H1 (cell line): ENCODE data around the gene SNAP47. TPM values are rescaled to one million over a fixed set of nuclear protein-coding genes. Genes with fewer than 3 reads are reported as not detected.

Experiments
- CTCF ChIA-PET: fragments of 300-600 bp; sonication (Branson Sonifier 250); formaldehyde crosslinking; loops from one replicate; lab custom pipeline; 2021; ENCODE audit not compliant: partially characterized antibody; lab: Charles Lee
- POLR2A ChIA-PET: fragments of 300-600 bp; sonication (Branson Sonifier 250); formaldehyde crosslinking; loops from one replicate; lab custom pipeline; 2021; ENCODE audit warnings: inconsistent platforms; ENCODE audit not compliant: partially characterized antibody; lab: Charles Lee
- DNase-seq, 2 experiments: peaks; one replicate each; pipeline versions ENCODE4 v3.0.0 to v3.0.0-alpha.2; 2010 to 2022; ENCODE audit warnings: low spot score in 2 of 2, low read depth in 1 of 2, mixed read lengths in 1 of 2
- FAIRE-seq: peaks from 2 replicates; lab custom pipeline; 2011; peaks lifted over from hg19 to GRCh38; lab: Jason Lieb, UNC
- H2AFZ ChIP-seq: 2 replicates; pipeline ENCODE4 v1.8.1; 2012; ENCODE audit warnings: low read length, inconsistent platforms
- H2AK5ac ChIP-seq: 2 replicates; pipeline ENCODE4 v1.6.1; 2013; ENCODE audit warnings: low read depth, low read length
- H2BK120ac ChIP-seq: replicated peaks from 2 replicates; pipeline ENCODE3; 2013; ENCODE audit warnings: low read depth, low read length, inconsistent platforms
- H2BK12ac ChIP-seq: 2 replicates; pipeline ENCODE4 v1.6.1; 2013; ENCODE audit warnings: low read depth, low read length
- H2BK15ac ChIP-seq: 2 replicates; pipeline ENCODE4 v1.6.1; 2013; ENCODE audit warnings: low read length
- H2BK20ac ChIP-seq: 2 replicates; pipeline ENCODE4 v1.6.1; 2013; ENCODE audit warnings: low read length
- H2BK5ac ChIP-seq: 2 replicates; pipeline ENCODE4 v1.6.1; 2013; ENCODE audit warnings: low read depth, low read length
- H3K14ac ChIP-seq: 2 replicates; pipeline ENCODE4 v1.6.1; 2013; ENCODE audit warnings: inconsistent platforms; ENCODE audit not compliant: insufficient read length
- H3K18ac ChIP-seq: 2 replicates; pipeline ENCODE4 v1.6.1; 2013; ENCODE audit warnings: low read length; ENCODE audit errors: extremely low read depth
- H3K23ac ChIP-seq: 2 replicates; pipeline ENCODE4 v1.6.1; 2013; ENCODE audit warnings: inconsistent platforms; ENCODE audit not compliant: insufficient read length
- H3K23me2 ChIP-seq: 2 replicates; pipeline ENCODE4 v1.6.1; 2013; ENCODE audit warnings: low read depth, low read length
- H3K27ac ChIP-seq: 2 replicates; pipeline ENCODE4 v1.6.1; 2011; ENCODE audit warnings: low read depth, low read length, inconsistent platforms
- H3K27me3 ChIP-seq, 4 experiments: replicated peaks in 1 of 4; 1 replicate in 1 of 4; 2 replicates in 3 of 4; pipeline versions ENCODE4 v1.6.1 to v1.8.1; 2011 to 2013; ENCODE audit warnings: low read length in 3 of 4, mild to moderate bottlenecking in 3 of 4, inconsistent platforms in 2 of 4, mixed read lengths in 2 of 4, moderate library complexity in 1 of 4; ENCODE audit not compliant: control insufficient read depth in 3 of 4, insufficient read depth in 3 of 4; ENCODE audit errors: extremely low read depth in 1 of 4
- H3K36me3 ChIP-seq, 4 experiments: 2 replicates each; pipeline versions ENCODE4 v1.6.1 to v1.8.1; 2011 to 2013; ENCODE audit warnings: mild to moderate bottlenecking in 4 of 4, low read length in 3 of 4, moderate library complexity in 2 of 4, control low read depth in 1 of 4, inconsistent platforms in 1 of 4; ENCODE audit not compliant: insufficient read depth in 4 of 4, control insufficient read depth in 2 of 4
- H3K4ac ChIP-seq: replicated peaks from 2 replicates; pipeline ENCODE3; 2013; ENCODE audit warnings: low read length, low read depth, mixed read lengths, inconsistent platforms; ENCODE audit not compliant: insufficient read length
- H3K4me1 ChIP-seq, 4 experiments: replicated peaks in 1 of 4; 1 replicate in 1 of 4; 2 replicates in 3 of 4; pipeline versions ENCODE4 v1.6.1 to v1.8.1; 2011 to 2013; ENCODE audit warnings: low read length in 3 of 4, inconsistent platforms in 2 of 4, mixed read lengths in 1 of 4; ENCODE audit not compliant: insufficient read depth in 4 of 4, control insufficient read depth in 3 of 4
- H3K4me2 ChIP-seq, 2 experiments: 2 replicates each; pipeline versions ENCODE4 v1.6.1 to v1.8.1; 2011 to 2013; ENCODE audit warnings: low read depth in 2 of 2, low read length in 2 of 2, control low read depth in 1 of 2, inconsistent platforms in 1 of 2, mild to moderate bottlenecking in 1 of 2; ENCODE audit not compliant: insufficient read depth in 1 of 2
- H3K4me3 ChIP-seq, 4 experiments: fragments of 200-600, 300-600 bp in 1 of 4; sonication (generic), shearing (Covaris generic), sonication (Bioruptor Twin) in 1 of 4; 2 replicates each; pipeline versions ENCODE4 v1.5.1 to v1.8.1; 2011 to 2016; ENCODE audit warnings: low read length in 4 of 4, low read depth in 3 of 4, control low read depth in 2 of 4, inconsistent platforms in 2 of 4, mild to moderate bottlenecking in 2 of 4, mixed read lengths in 1 of 4, moderate library complexity in 1 of 4; ENCODE audit not compliant: insufficient read depth in 2 of 4; ENCODE audit errors: extremely low read depth in 1 of 4
- H3K56ac ChIP-seq: replicated peaks from 2 replicates; pipeline ENCODE3; 2013; ENCODE audit warnings: low read depth, mild to moderate bottlenecking, mixed read lengths, low read length, inconsistent platforms; ENCODE audit not compliant: insufficient read length
- H3K79me1 ChIP-seq: 2 replicates; pipeline ENCODE4 v1.6.1; 2013; ENCODE audit warnings: low read depth, low read length, control low read depth
- H3K79me2 ChIP-seq, 2 experiments: 2 replicates each; pipeline versions ENCODE4 v1.6.1 to v1.8.1; 2012 to 2013; ENCODE audit warnings: low read length in 2 of 2, mild to moderate bottlenecking in 2 of 2, inconsistent platforms in 1 of 2; ENCODE audit not compliant: insufficient read depth in 2 of 2, control insufficient read depth in 1 of 2
- H3K9ac ChIP-seq, 4 experiments: replicated peaks in 1 of 4; 1 replicate in 1 of 4; 2 replicates in 3 of 4; pipeline versions ENCODE4 v1.6.1 to v1.8.1; 2011 to 2013; ENCODE audit warnings: low read depth in 3 of 4, low read length in 3 of 4, control low read depth in 2 of 4, mild to moderate bottlenecking in 2 of 4, moderate library complexity in 2 of 4, inconsistent platforms in 1 of 4; ENCODE audit errors: extremely low read depth in 1 of 4
- H3K9me3 ChIP-seq, 2 experiments: 2 replicates each; pipeline versions ENCODE4 v1.6.1 to v1.8.1; 2012 to 2013; ENCODE audit warnings: mild to moderate bottlenecking in 2 of 2, moderate library complexity in 2 of 2, control low read depth in 1 of 2, inconsistent platforms in 1 of 2, low read depth in 1 of 2, low read length in 1 of 2, mixed read lengths in 1 of 2; ENCODE audit not compliant: insufficient read depth in 2 of 2
- H4K20me1 ChIP-seq, 2 experiments: replicated peaks in 1 of 2; 2 replicates each; pipeline versions ENCODE3 to v1.8.1; 2011 to 2013; ENCODE audit warnings: inconsistent platforms in 2 of 2, low read length in 2 of 2, mild to moderate bottlenecking in 1 of 2; ENCODE audit not compliant: insufficient read depth in 2 of 2, control insufficient read depth in 1 of 2
- H4K5ac ChIP-seq: 2 replicates; pipeline ENCODE4 v1.6.1; 2013; ENCODE audit warnings: low read length, low read depth, mixed read lengths, inconsistent platforms; ENCODE audit not compliant: insufficient read length
- H4K8ac ChIP-seq: 2 replicates; pipeline ENCODE4 v1.8.0; 2013; ENCODE audit warnings: mild to moderate bottlenecking, moderate library complexity, low read length, inconsistent platforms; ENCODE audit not compliant: insufficient read depth; ENCODE audit errors: extremely low read depth
- H4K91ac ChIP-seq: replicated peaks from 2 replicates; pipeline ENCODE3; 2013; ENCODE audit warnings: low read length, mixed read lengths, inconsistent platforms; ENCODE audit not compliant: insufficient read length
- CHD1 ChIP-seq: IDR thresholded peaks from 2 replicates; pipeline ENCODE4 v1.6.1; 2012; ENCODE audit warnings: low read depth, low read length, improper control_type of control experiment
- SAP30 ChIP-seq: fragments of 300-600 bp; sonication (generic); IDR thresholded peaks from 2 replicates; pipeline ENCODE4 v1.7.1; 2012; ENCODE audit warnings: low read length, moderate library complexity, mild to moderate bottlenecking, inconsistent platforms; ENCODE audit not compliant: insufficient read depth, insufficient replicate concordance
- WGBS, 2 experiments: shearing (Covaris generic) in 1 of 2; methylation state at CpG; one replicate each; pipeline versions ENCODE4 v1.1.6 to v1.1.7; 2013 to 2015; ENCODE audit warnings: low lambda C conversion rate in 2 of 2, mixed read lengths in 2 of 2, inconsistent platforms in 1 of 2, low coverage in 1 of 2, missing lambda C conversion rate in 1 of 2; ENCODE audit not compliant: insufficient replicate concordance in 2 of 2, insufficient coverage in 1 of 2, insufficient read length in 1 of 2; ENCODE audit errors: extremely low coverage in 1 of 2, missing lambda C conversion rate in 1 of 2; 5-methylcytosine and 5-hydroxymethylcytosine counted together
- polyA plus RNA-seq, 7 experiments: library from polyadenylated mRNA; depleted of rRNA in 3 of 7; stranded (reverse) in 5 of 7; unstranded in 2 of 7; fragments of >200 nt in 5 of 7; fragments of 200-250 nt in 2 of 7; gene quantifications; 1 replicate in 5 of 7; 2 replicates in 1 of 7; 4 replicates in 1 of 7; pipeline versions ENCODE4 v1.2.1 to v1.2.3, GENCODE V29; 2011 to 2013; ENCODE audit warnings: missing spikeins in 2 of 7, mixed read lengths in 2 of 7
- total RNA-seq: library from RNA; stranded (reverse); fragmentation: NEBNext Ultra II Directional; extraction: Animal tissue kit (Norgen Biotek cat#: 25700); gene quantifications from 2 replicates; pipeline ENCODE4 v1.2.1, GENCODE V29; 2021

SNAP47 gene
- total and polyA plus RNA-seq, 2 of the 8 experiments (the other 6 are each of a cell fraction or from before 2014, with no cell fraction given) = 37.6 to 42.2 TPM

- no peak overlapping the region for H3K4me2 ChIP-seq
- peak overlapping the region; percentile 97; the same call in 1 of the 2 replicates for H2BK15ac ChIP-seq
- DNase-seq (no peak), FAIRE-seq (no peak)
- POLR2A ChIA-PET = no interaction called here
- H3K79me2 ChIP-seq = no peaks in the 10 kb centered on the region
- peak overlapping the region; percentile 54 for H3K4ac ChIP-seq
- H3K27ac ChIP-seq = no peak overlapping the region
- H2AK5ac ChIP-seq = no peak overlapping the region; the same call in 1 of the 2 replicates
- peak overlapping the region; percentile 71 for H4K8ac ChIP-seq
- H2BK12ac ChIP-seq = peak overlapping the region; percentile 84; the same call in 1 of the 2 replicates
- peaks cover 0 to 1% of the 10 kb centered on the region in 2 experiments for H4K20me1 ChIP-seq
- H3K23ac ChIP-seq = no peak overlapping the region
- H2AFZ ChIP-seq = no peak overlapping the region
- peak overlapping the region; percentile 7 for H4K91ac ChIP-seq
- no peak overlapping the region for H3K14ac ChIP-seq
- no peaks in the 10 kb centered on the region for H3K36me3 ChIP-seq
- H3K79me1 ChIP-seq = no peaks in the 10 kb centered on the region
- H3K56ac ChIP-seq = no peak overlapping the region
- no peak overlapping the region; the same call in 1 of the 2 replicates for H3K18ac ChIP-seq
- H3K9me3 ChIP-seq = no peaks in the 10 kb centered on the region
- H3K4me1 ChIP-seq = peaks cover 0 to 21% (median 16%) of the 10 kb centered on the region in 4 experiments; a peak in 6 of 7 replicates
- H3K23me2 ChIP-seq = no peaks in the 10 kb centered on the region; the same call in 1 of the 2 replicates
- H3K9ac ChIP-seq = no peak overlapping the region
- no peak overlapping the region; the same call in 1 of the 2 replicates for H2BK20ac ChIP-seq
- H3K27me3 ChIP-seq = peaks cover 0 to 5% (median 0%) of the 10 kb centered on the region in 4 experiments; a peak in 2 of 7 replicates
- WGBS, 2 experiments = 67% methylated on average over 6 of the region's 11 CpGs; no CpG with 5 or more reads in 1 of the 2 experiments
- no peak overlapping the region for H4K5ac ChIP-seq
- TF ChIP-seq SAP30 (no peak), CHD1 (no peak)
- H2BK5ac ChIP-seq = 0 out of 2 replicates have a peak overlapping the region, but pooled peaks have one; percentile 71
- H2BK120ac ChIP-seq = no peak overlapping the region
- no peak overlapping the region for H3K4me3 ChIP-seq
- CTCF ChIA-PET = interaction anchor here (0.6 to 2.5 kb wide), 6 partner anchors 32 to 677 kb away, joined by 3 to 13 read pairs (median 4); no protein-coding TSS in a partner anchor
These were observed 59.6 kb downstream of the SNAP47 start for GRCh38 chr1:227794817-227795192.
